ENCODE data around the gene SLC39A11.

SLC39A11 gene

GRCh38 chr17:72702136-72702735 lies 390.3 kb downstream of the SLC39A11 start:
- no peak for TF ChIP-seq CTCF (conservative IDR thresholded peaks at IDR 0.05; ENCODE audit: low read depth, low read length)
- DNase-seq (ENCODE audit: low read depth) = no peak
- no peak overlapping the region for H3K4me3 ChIP-seq (ENCODE audit: low read depth, low read length)

GRCh38 chr17:72700226-72700625 lies 392.3 kb downstream of the SLC39A11 start:
- no peak overlapping the region for H3K4me3 ChIP-seq (ENCODE audit: low read depth, low read length)
- no peak for TF ChIP-seq CTCF (conservative IDR thresholded peaks at IDR 0.05; ENCODE audit: low read depth, low read length)
- DNase-seq (ENCODE audit: low read depth) = no peak

- no peak for DNase-seq (ENCODE audit: low read depth)
- no peak for TF ChIP-seq CTCF (conservative IDR thresholded peaks at IDR 0.05; ENCODE audit: low read depth, low read length)
- H3K4me3 ChIP-seq (ENCODE audit: low read depth, low read length) = no peak overlapping the region
Measured at GRCh38 chr17:72699545-72699944, 392.9 kb downstream of the SLC39A11 start.

GRCh38 chr17:72697602-72698146 lies 394.8 kb downstream of the SLC39A11 start:
- no peak for DNase-seq (ENCODE audit: low read depth)
- H3K4me3 ChIP-seq (ENCODE audit: low read depth, low read length) = no peak overlapping the region
- TF ChIP-seq CTCF (conservative IDR thresholded peaks at IDR 0.05; ENCODE audit: low read depth, low read length) = peak; percentile 14

- no peak for DNase-seq (ENCODE audit: low read depth)
- no peak for TF ChIP-seq CTCF (conservative IDR thresholded peaks at IDR 0.05; ENCODE audit: low read depth, low read length)
- H3K4me3 ChIP-seq (ENCODE audit: low read depth, low read length) = no peak overlapping the region
Measured at GRCh38 chr17:72696721-72697120, 395.8 kb downstream of the SLC39A11 start.

- DNase-seq (ENCODE audit: low read depth) = no peak
- no peak for TF ChIP-seq CTCF (conservative IDR thresholded peaks at IDR 0.05; ENCODE audit: low read depth, low read length)
- H3K4me3 ChIP-seq (ENCODE audit: low read depth, low read length) = no peak overlapping the region
Measured at GRCh38 chr17:72696156-72696555, 396.3 kb downstream of the SLC39A11 start.

- H3K4me3 ChIP-seq (ENCODE audit: low read depth, low read length) = no peak overlapping the region
- DNase-seq (ENCODE audit: low read depth) = no peak
- TF ChIP-seq CTCF (conservative IDR thresholded peaks at IDR 0.05; ENCODE audit: low read depth, low read length) = no peak
Measured at GRCh38 chr17:72693956-72694355, 398.5 kb downstream of the SLC39A11 start.
